Stimulated activated CD8-positive, alpha-beta memory T cell treated with anti-CD3 and anti-CD28 coated beads, Interleukin-12 subunit alpha, Interleukin-12 subunit beta, amount 100 ng/mL, for 4 hours (primary cell): Measurements from ENCODE around the gene UBR4.
"Not testable (repeated sequence)": the region's sequence is repeated elsewhere in the genome, so short reads cannot be mapped to it uniquely, and the experiment has no call there.

Source experiments
- DNase-seq: peaks from one replicate; pipeline ENCODE4 v3.0.0-alpha.2; 2020; ENCODE audit warnings: low read depth

The UBR4 gene

GRCh38 chr1:19209990-19210771 is at the start of gene UBR4:
TSS of gene UBR4 (minus strand) at chr1:19210266. CDS start at chr1:19210248, 18 bp downstream.
- DNase-seq, result peak; percentile 97

- DNase-seq, result no peak
Observed at GRCh38 chr1:19258353-19258752, 48.3 kb upstream of the UBR4 start.

GRCh38 chr1:19257178-19257914 is 47.3 kb upstream of the UBR4 start:
- no peak for DNase-seq

- DNase-seq, result not testable (repeated sequence)
Observed at GRCh38 chr1:19256301-19256700, 46.2 kb upstream of the UBR4 start.

- DNase-seq, result no peak
Observed at GRCh38 chr1:19255288-19255687, 45.2 kb upstream of the UBR4 start.

- no peak for DNase-seq
Observed at GRCh38 chr1:19254416-19254815, 44.4 kb upstream of the UBR4 start.

- DNase-seq, result peak; percentile 88
Observed at GRCh38 chr1:19251305-19252196, 41.5 kb upstream of the UBR4 start, which contains the start of the genes EMC1 and MRTO4. TSS of gene EMC1 (minus strand) at chr1:19251524. CDS start at chr1:19251509, 15 bp downstream. TSS of gene MRTO4 (plus strand) at chr1:19251805. CDS start at chr1:19251836, 31 bp downstream.

GRCh38 chr1:19250629-19251304 is 40.7 kb upstream of the UBR4 start:
- no peak for DNase-seq

- no peak for DNase-seq
Observed at GRCh38 chr1:19240673-19241538, 30.8 kb upstream of the UBR4 start.

- DNase-seq, result no peak
Observed at GRCh38 chr1:19239876-19240275, 29.8 kb upstream of the UBR4 start.

GRCh38 chr1:19234224-19234623 is 24.2 kb upstream of the UBR4 start:
- DNase-seq, result no peak

- DNase-seq, result no peak
Observed at GRCh38 chr1:19232524-19232846, 22.4 kb upstream of the UBR4 start.

GRCh38 chr1:19231736-19232523 is 21.9 kb upstream of the UBR4 start:
- DNase-seq, result not testable (repeated sequence)

- no peak for DNase-seq
Observed at GRCh38 chr1:19229828-19230325, 19.8 kb upstream of the UBR4 start.

GRCh38 chr1:19229229-19229628 is 19.2 kb upstream of the UBR4 start:
- no peak for DNase-seq

GRCh38 chr1:19222979-19223824 is 13.1 kb upstream of the UBR4 start:
- no peak for DNase-seq

- DNase-seq, result no peak
Observed at GRCh38 chr1:19222573-19222972, 12.5 kb upstream of the UBR4 start.

GRCh38 chr1:19220991-19221390 is 10.9 kb upstream of the UBR4 start:
- DNase-seq, result no peak
